Caco-2 (cell line): ENCODE measurements around the gene BTBD16. TPM values are rescaled to one million over a fixed set of nuclear protein-coding genes. Genes with fewer than 3 reads are reported as not detected.

Experiments used
- BruUV-seq: library from RNA; stranded (reverse); fragments of 400-500 nt; replicated peaks from 2 replicates; lab custom pipeline; 2021; lab: Mats Ljungman, UMichigan
- CTCF ChIA-PET: fragments of 300-600 bp; sonication (Branson Sonifier 250); formaldehyde crosslinking; loops from one replicate; lab custom pipeline; 2022; ENCODE audit warnings: antibody characterized with exemption; lab: Charles Lee
- POLR2A ChIA-PET: fragments of 300-600 bp; sonication (Branson Sonifier 250); formaldehyde crosslinking; loops from one replicate; lab custom pipeline; 2022; ENCODE audit warnings: antibody characterized with exemption; lab: Charles Lee
- DNase-seq, 2 experiments: peaks; one replicate each; pipeline versions ENCODE4 v3.0.0 to v3.0.0-alpha.2; 2020 to 2022
- H3K27me3 ChIP-seq: replicated peaks from 2 replicates; pipeline ENCODE4 v1.6.0; 2011; ENCODE audit warnings: low read length; ENCODE audit not compliant: control insufficient read depth, insufficient read depth
- H3K36me3 ChIP-seq: 2 replicates; pipeline ENCODE4 v1.5.1; 2011; ENCODE audit warnings: low read length; ENCODE audit not compliant: control insufficient read depth, insufficient read depth
- H3K4me1 ChIP-seq: fragments of 250-450 bp; sonication (Bioruptor Pico); 2 replicates; pipeline ENCODE4 v1.5.1; 2020; ENCODE audit warnings: mild to moderate bottlenecking
- H3K4me3 ChIP-seq: 2 replicates; pipeline ENCODE4 v1.5.1; 2011; ENCODE audit warnings: low read depth, mild to moderate bottlenecking, control low read depth, low read length
- H3K9me3 ChIP-seq: fragments of 250-450 bp; sonication (Bioruptor Pico); 2 replicates; pipeline ENCODE4 v1.5.1; 2020; ENCODE audit warnings: mild to moderate bottlenecking, moderate library complexity
- H3K27ac Mint-ChIP-seq: one replicate; pipeline ENCODE4 v1.8.0; 2022; ENCODE audit warnings: mixed read lengths; ENCODE audit not compliant: unreplicated experiment
- H3K27me3 Mint-ChIP-seq: one replicate; pipeline ENCODE4 v1.8.0; 2022; ENCODE audit warnings: mixed read lengths; ENCODE audit not compliant: insufficient read depth, unreplicated experiment
- H3K36me3 Mint-ChIP-seq: one replicate; pipeline ENCODE4 v1.8.0; 2022; ENCODE audit warnings: mild to moderate bottlenecking, mixed read lengths; ENCODE audit not compliant: insufficient read depth, unreplicated experiment
- H3K4me1 Mint-ChIP-seq: one replicate; pipeline ENCODE4 v1.8.0; 2022; ENCODE audit warnings: low read depth, mixed read lengths; ENCODE audit not compliant: unreplicated experiment
- H3K4me3 Mint-ChIP-seq: one replicate; pipeline ENCODE4 v1.8.0; 2022; ENCODE audit warnings: mild to moderate bottlenecking, moderate library complexity, mixed read lengths; ENCODE audit not compliant: unreplicated experiment
- H3K9me3 Mint-ChIP-seq: one replicate; pipeline ENCODE4 v1.8.0; 2022; ENCODE audit warnings: mixed read lengths; ENCODE audit not compliant: unreplicated experiment
- CTCF ChIP-seq, 2 experiments: fragments of 200-600 bp in 1 of 2; IDR thresholded peaks; 1 replicate in 1 of 2; 2 replicates in 1 of 2; pipeline versions ENCODE4 v1.5.1 to v1.8.0; 2011 to 2022; ENCODE audit warnings: antibody characterized with exemption in 1 of 2, control low read depth in 1 of 2, inconsistent platforms in 1 of 2, low read depth in 1 of 2, low read length in 1 of 2, mild to moderate bottlenecking in 1 of 2, moderate library complexity in 1 of 2; ENCODE audit not compliant: insufficient read depth in 1 of 2, severe bottlenecking in 1 of 2, unreplicated experiment in 1 of 2
- intact Hi-C: fragments of 100-400 bp; cut with micrococcal nuclease; formaldehyde crosslinking; loops from one replicate; pipeline ENCODE4 v1.10.0; 2022; ENCODE audit not compliant: unreplicated experiment
- total RNA-seq: library from RNA; stranded (reverse); gene quantifications from 2 replicates; pipeline ENCODE4 v1.2.3, GENCODE V29; 2022

Gene BTBD16
- total RNA-seq, 1 experiment from 2014 or later, result not detected

GRCh38 chr10:122229666-122230065, 41.4 kb upstream of the BTBD16 start:
- H3K4me3 Mint-ChIP-seq, result no peak overlapping the region
- CTCF ChIA-PET, result no interaction called here
- H3K36me3 ChIP-seq, result peaks cover 5% of the 10 kb centered on the region

GRCh38 chr10:122230222-122230621, 40.9 kb upstream of the BTBD16 start:
- no peak for DNase-seq
- peaks cover 82% of the 10 kb centered on the region for H3K36me3 Mint-ChIP-seq

More at GRCh38 chr10:122229666-122230065, 41.4 kb upstream of the BTBD16 start:
- Histone ChIP-seq H3K9me3 (no peaks in the 10 kb centered on the region), H3K4me1 (no peaks in the 10 kb centered on the region), H3K27me3 (no peaks in the 10 kb centered on the region), H3K4me3 (no peak overlapping the region)
- TF ChIP-seq CTCF (IDR thresholded peaks at IDR 0.05; ENCODE audit: insufficient read depth in 1 of 2, low read depth in 1 of 2, low read length in 1 of 2, severe bottlenecking in 1 of 2, unreplicated experiment in 1 of 2), result no peak
- no TSS peak for BruUV-seq
- intact Hi-C loops, result no loop called here
- Mint-ChIP-seq H3K27ac (no peak overlapping the region), H3K27me3 (no peaks in the 10 kb centered on the region), H3K9me3 (no peaks in the 10 kb centered on the region), H3K4me1 (no peaks in the 10 kb centered on the region), H3K36me3 (peaks cover 87% of the 10 kb centered on the region)
- POLR2A ChIA-PET, result no interaction called here
- DNase-seq, result no peak

GRCh38 chr10:122232769-122233168, 38.3 kb upstream of the BTBD16 start:
- no peaks in the 10 kb centered on the region for H3K27me3 ChIP-seq
- intact Hi-C loops, result no loop called here
- DNase-seq, result no peak
- peaks cover 5% of the 10 kb centered on the region for H3K36me3 ChIP-seq
- CTCF ChIA-PET, result no interaction called here
- Mint-ChIP-seq H3K9me3 (no peaks in the 10 kb centered on the region), H3K27me3 (no peaks in the 10 kb centered on the region), H3K36me3 (peaks cover 65% of the 10 kb centered on the region), H3K4me3 (no peak overlapping the region), H3K4me1 (no peaks in the 10 kb centered on the region), H3K27ac (no peak overlapping the region)
- H3K4me1 ChIP-seq, result no peaks in the 10 kb centered on the region
- BruUV-seq, result no TSS peak
- POLR2A ChIA-PET, result no interaction called here
- H3K4me3 ChIP-seq, result no peak overlapping the region
- H3K9me3 ChIP-seq, result no peaks in the 10 kb centered on the region
- no peak for TF ChIP-seq CTCF (IDR thresholded peaks at IDR 0.05; ENCODE audit: insufficient read depth in 1 of 2, low read depth in 1 of 2, low read length in 1 of 2, severe bottlenecking in 1 of 2, unreplicated experiment in 1 of 2)

More at GRCh38 chr10:122230222-122230621, 40.9 kb upstream of the BTBD16 start:
- TF ChIP-seq CTCF (IDR thresholded peaks at IDR 0.05; ENCODE audit: insufficient read depth in 1 of 2, low read depth in 1 of 2, low read length in 1 of 2, severe bottlenecking in 1 of 2, unreplicated experiment in 1 of 2), result no peak
- Histone ChIP-seq H3K9me3 (no peaks in the 10 kb centered on the region), H3K36me3 (peaks cover 5% of the 10 kb centered on the region), H3K4me3 (no peak overlapping the region), H3K4me1 (no peaks in the 10 kb centered on the region), H3K27me3 (no peaks in the 10 kb centered on the region)
- ChIA-PET CTCF (no interaction called here), POLR2A (no interaction called here)
- H3K9me3 Mint-ChIP-seq, result no peaks in the 10 kb centered on the region
- no peaks in the 10 kb centered on the region for H3K4me1 Mint-ChIP-seq
- intact Hi-C loops, result no loop called here
- no TSS peak for BruUV-seq
- no peaks in the 10 kb centered on the region for H3K27me3 Mint-ChIP-seq
- no peak overlapping the region for H3K4me3 Mint-ChIP-seq
- H3K27ac Mint-ChIP-seq, result no peak overlapping the region
